GM10248 (cell line): ENCODE data around the gene DEDD2.

Experiments used
- CTCF ChIA-PET: fragments of 300-600 bp; sonication (Branson Sonifier 250); formaldehyde crosslinking; extraction: SDS; loops from one replicate; lab custom pipeline; 2021; ENCODE audit warnings: antibody characterized with exemption; lab: Yijun Ruan, JAX
- POLR2A ChIA-PET: fragments of 350-650 bp; sonication (Branson Sonifier 250); formaldehyde crosslinking; extraction: SDS; loops from one replicate; lab custom pipeline; 2020; ENCODE audit warnings: antibody characterized with exemption; lab: Yijun Ruan, JAX
- DNase-seq: peaks from one replicate; pipeline ENCODE4 v3.0.0; 2012; ENCODE audit errors: extremely low spot score
- TF ChIP-seq, protein P1 (sequence below): IDR thresholded peaks from 2 replicates; pipeline ENCODE4 v1.5.1; 2012; ENCODE audit warnings: mild to moderate bottlenecking, low read depth; ENCODE audit errors: extremely low read depth, missing control alignments, control extremely low read depth

The DEDD2 gene

DNA sequence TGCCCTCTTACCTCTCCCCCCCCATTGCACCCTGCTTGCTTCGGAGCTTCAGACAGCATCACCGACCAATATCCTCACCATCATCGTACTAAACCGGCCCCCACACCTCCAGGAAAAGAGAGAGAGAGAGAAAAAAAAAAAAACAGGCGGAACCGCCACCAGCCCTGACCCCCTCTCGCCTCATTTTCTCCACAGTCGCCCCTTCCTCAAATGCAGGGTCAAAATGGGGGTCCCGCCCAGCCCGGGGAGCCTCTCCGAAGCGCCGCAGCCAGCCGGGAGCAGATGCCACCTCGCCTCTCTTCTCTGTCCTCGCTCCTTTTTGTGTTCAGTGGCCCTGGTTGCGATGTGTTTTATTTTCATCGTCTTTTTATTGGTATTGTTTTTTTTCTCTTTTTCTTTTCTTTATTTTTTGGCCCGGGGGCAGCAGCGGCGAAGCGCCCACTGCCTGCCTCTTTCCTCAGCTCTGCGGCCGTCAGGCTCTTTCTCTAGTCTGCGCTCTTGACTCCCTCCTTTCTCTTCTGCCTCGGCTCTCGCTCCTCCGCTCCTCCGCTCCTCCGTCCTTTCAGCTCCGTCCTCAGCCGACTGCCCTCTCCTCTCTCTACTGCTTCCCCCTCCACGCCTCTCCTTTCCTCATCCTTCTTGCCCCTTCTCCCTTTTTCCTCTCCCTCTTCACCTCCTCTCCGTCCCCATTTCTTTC, 41.4 kb downstream of the DEDD2 start:
- TF ChIP-seq, protein P1, sequence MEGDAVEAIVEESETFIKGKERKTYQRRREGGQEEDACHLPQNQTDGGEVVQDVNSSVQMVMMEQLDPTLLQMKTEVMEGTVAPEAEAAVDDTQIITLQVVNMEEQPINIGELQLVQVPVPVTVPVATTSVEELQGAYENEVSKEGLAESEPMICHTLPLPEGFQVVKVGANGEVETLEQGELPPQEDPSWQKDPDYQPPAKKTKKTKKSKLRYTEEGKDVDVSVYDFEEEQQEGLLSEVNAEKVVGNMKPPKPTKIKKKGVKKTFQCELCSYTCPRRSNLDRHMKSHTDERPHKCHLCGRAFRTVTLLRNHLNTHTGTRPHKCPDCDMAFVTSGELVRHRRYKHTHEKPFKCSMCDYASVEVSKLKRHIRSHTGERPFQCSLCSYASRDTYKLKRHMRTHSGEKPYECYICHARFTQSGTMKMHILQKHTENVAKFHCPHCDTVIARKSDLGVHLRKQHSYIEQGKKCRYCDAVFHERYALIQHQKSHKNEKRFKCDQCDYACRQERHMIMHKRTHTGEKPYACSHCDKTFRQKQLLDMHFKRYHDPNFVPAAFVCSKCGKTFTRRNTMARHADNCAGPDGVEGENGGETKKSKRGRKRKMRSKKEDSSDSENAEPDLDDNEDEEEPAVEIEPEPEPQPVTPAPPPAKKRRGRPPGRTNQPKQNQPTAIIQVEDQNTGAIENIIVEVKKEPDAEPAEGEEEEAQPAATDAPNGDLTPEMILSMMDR, result no peak
- ChIA-PET POLR2A (interaction anchor here (0.5 to 0.7 kb wide), 2 partner anchors 9 to 1621 kb away, joined by 3 to 4 read pairs; no protein-coding TSS in a partner anchor), CTCF (interaction anchor here (1.0 to 2.6 kb wide), 9 partner anchors 9 to 224 kb away, joined by 3 to 9 read pairs (median 4); partner anchors contain the start of gene POU2F2)
- no peak for DNase-seq

DNA sequence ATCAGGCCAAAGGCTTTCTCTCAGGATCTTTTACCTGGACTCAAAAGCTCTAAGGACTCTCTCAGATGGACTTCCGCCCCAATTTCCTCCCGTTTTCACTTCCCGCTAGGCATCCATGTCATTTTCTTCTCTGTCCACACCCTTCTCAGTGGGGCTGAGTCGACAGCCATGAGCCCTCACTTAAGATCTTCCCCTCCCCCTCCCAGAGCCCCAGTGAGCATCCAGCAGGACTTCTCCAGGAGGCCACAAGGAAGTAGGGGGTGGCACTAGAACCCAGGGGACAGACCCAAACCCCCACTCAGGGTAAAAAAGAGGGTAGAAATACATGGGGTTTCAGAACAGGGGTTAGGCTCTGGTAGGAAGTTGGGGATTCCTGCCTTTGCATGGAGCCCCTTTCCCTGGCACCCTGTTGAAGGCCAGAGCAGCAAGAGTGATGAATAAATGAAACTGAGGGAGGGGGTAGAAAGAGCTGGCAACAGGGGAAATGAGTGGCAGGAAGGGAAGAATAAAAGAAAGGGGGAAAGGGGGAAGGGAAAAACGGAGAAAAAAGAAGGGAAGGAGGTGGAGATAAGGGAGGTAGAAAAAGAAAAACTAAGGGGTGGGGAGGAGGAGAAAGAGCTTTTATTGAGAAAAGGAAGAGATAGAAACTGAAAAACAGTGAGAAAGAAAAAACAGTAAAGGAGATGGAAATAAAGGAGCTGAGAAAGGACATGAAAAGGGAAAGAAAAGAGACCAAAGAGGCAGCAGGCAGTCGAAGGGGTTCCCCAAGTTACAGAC, 42.3 kb downstream of the DEDD2 start:
- TF ChIP-seq, protein P1, result no peak
- ChIA-PET CTCF (interaction anchor here (1.0 to 2.6 kb wide), 5 partner anchors 10 to 225 kb away, joined by 3 to 8 read pairs (median 7); partner anchors contain the start of gene POU2F2), POLR2A (no interaction called here)
- no peak for DNase-seq

DNA sequence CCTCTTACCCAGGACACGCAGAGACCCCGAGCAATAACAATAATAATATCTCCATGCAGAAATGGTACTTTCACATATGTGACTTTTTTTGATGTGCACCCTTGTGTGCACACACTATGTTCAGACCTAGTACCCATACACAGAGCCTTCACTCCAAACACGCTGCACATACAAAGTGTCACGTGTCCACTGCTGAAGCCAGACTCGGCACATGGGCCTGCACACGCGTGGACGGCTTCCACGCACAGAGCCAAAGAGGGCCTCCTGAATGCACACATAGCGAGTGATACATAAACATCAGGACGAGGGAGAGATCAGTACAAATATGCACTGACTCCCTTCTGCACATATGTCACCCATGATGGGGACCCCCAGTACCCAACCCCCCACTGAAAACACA, 43.3 kb downstream of the DEDD2 start:
- TF ChIP-seq, protein P1, result no peak
- CTCF ChIA-PET, result no interaction called here
- POLR2A ChIA-PET, result no interaction called here
- no peak for DNase-seq

DNA sequence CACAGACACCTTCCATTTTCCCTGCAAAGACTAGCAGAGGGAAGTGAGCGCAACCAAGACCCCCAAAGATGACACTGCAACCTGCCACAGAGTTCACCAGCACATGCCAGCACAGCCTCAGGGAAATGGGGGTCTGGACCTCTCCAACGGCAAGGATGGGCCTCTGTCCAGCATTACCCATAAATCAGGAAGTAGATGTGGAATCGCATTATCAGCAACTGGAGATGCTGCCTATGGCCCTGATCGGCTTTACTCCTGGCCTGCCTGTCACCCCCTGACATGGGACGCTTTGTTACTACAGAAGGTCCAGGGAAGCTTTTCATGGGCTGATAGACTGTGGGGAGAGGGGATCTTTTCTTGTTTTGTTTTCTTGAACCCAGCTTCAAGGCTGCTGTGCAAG, 43.8 kb downstream of the DEDD2 start:
- POLR2A ChIA-PET, result no interaction called here
- DNase-seq, result no peak
- CTCF ChIA-PET, result no interaction called here
- TF ChIP-seq, protein P1, result no peak

DNA sequence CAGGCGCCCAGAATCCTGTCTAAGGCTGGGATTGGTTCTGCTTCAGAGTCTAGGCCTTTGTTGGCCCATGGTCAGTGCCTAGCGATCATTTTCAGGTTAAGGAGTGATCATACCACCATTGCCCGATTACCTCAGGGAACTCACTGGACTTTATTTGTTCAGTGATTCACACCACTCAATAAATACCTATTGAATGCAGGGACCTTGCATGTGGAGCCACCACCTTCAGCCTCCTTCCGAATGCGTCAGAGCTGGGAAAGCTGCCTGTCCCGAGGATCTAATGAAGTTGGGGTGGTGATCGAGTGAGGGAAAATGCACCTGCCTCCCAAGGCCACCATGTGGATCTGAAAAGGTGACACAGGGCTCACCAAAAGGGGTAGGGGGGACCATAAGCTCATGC, 45.2 kb downstream of the DEDD2 start:
- no peak for DNase-seq
- ChIA-PET POLR2A (no interaction called here), CTCF (interaction anchor here (2.0 kb wide), 1 partner anchor 63 kb away, joined by 7 read pairs; no protein-coding TSS in a partner anchor)

DNA sequence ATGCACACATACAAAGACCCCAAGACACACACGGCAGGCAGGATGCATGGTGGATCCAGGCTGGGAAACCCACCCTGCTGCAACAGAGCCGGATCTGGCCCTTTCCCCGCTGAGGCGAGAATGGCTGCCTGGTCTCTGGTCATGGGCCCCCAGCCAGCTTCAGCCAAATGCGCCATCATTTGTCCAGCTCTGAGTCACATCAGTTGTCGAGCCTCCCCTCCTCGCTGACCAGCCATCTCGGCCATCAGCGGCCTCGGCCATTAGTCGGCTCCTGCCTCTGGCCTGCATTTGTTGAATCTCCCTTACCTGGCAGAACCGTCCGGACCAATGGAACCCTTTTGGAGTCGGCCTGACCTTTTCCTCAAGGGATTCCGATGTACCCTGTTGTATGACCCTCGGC, 46.8 kb downstream of the DEDD2 start:
- ChIA-PET CTCF (no interaction called here), POLR2A (no interaction called here)
- DNase-seq, result no peak
- TF ChIP-seq, protein P1, result no peak

More for the DNA sequence above, 45.2 kb downstream of the DEDD2 start:
- TF ChIP-seq, protein P1, result no peak
